Testis (tissue), 3 donors: Measurements from ENCODE around the gene RNU6-9. TPM values are rescaled to one million over a fixed set of nuclear protein-coding genes. Genes with fewer than 3 reads are reported as not detected.

Source experiments
- DNase-seq: peaks from one replicate; pipeline ENCODE4 v3.0.0-alpha.2; 2019
- H3K27ac ChIP-seq, 2 donors: fragments of 200-600 bp; sonication (generic); one replicate each; pipeline ENCODE4 v1.5.1; 2019
- H3K27me3 ChIP-seq: fragments of 200-600 bp; sonication (generic); one replicate; pipeline ENCODE4 v1.5.1; 2019
- H3K36me3 ChIP-seq: fragments of 200-600 bp; sonication (generic); one replicate; pipeline ENCODE4 v1.5.1; 2017; ENCODE audit warnings: low read depth; ENCODE audit errors: missing control alignments
- H3K4me1 ChIP-seq: fragments of 200-600 bp; sonication (generic); one replicate; pipeline ENCODE4 v1.5.1; 2019
- H3K4me3 ChIP-seq, 2 donors: fragments of 200-600 bp; sonication (generic); one replicate each; pipeline ENCODE4 v1.5.1; 2017 to 2019
- H3K9me3 ChIP-seq: fragments of 200-600 bp; sonication (generic); one replicate; pipeline ENCODE4 v1.5.1; 2017
- POLR2A ChIP-seq: fragments of 450-650 bp; IDR thresholded peaks from one replicate; pipeline ENCODE4 v1.6.1; 2017; ENCODE audit warnings: antibody characterized with exemption, mild to moderate bottlenecking, moderate library complexity
- WGBS, 2 donors: methylation state at CpG; one replicate each; pipeline ENCODE4 v1.1.5; 2018; 5-methylcytosine and 5-hydroxymethylcytosine counted together
- intact Hi-C: fragments of 100-400 bp; cut with DNase I; formaldehyde crosslinking; loops from one replicate; pipeline ENCODE4 v1.15.1; 2023; ENCODE audit warnings: low total_unique reads
- polyA plus RNA-seq: library from polyadenylated mRNA; stranded (reverse); fragments of 350-450 nt; fragmentation: Illumina TruSeq; extraction: RNeasy Lipid Tissue Mini Kit (QIAGEN cat#74804); gene quantifications from one replicate; pipeline ENCODE4 v1.2.3, GENCODE V29; 2014; ENCODE audit warnings: low read depth, low replicate concordance; ENCODE audit not compliant: insufficient read depth
- total RNA-seq, 2 donors: library from RNA; depleted of rRNA; stranded (reverse); fragments of >200 nt; gene quantifications; one replicate each; pipeline ENCODE4 v1.2.3, GENCODE V29; 2016
- TF ChIP-seq, protein P1 (sequence below), 3 experiments: fragments of 450-650 bp in 2 of 3; fragments of 200-600 bp in 1 of 3; sonication (generic) in 1 of 3; IDR thresholded peaks; one replicate each; pipeline ENCODE4 v1.5.1; 2016 to 2019; ENCODE audit warnings: antibody characterized with exemption in 3 of 3, mild to moderate bottlenecking in 2 of 3, moderate library complexity in 1 of 3

The RNU6-9 gene
- total and polyA plus RNA-seq, 3 donors from 2014 or later: not detected

DNA sequence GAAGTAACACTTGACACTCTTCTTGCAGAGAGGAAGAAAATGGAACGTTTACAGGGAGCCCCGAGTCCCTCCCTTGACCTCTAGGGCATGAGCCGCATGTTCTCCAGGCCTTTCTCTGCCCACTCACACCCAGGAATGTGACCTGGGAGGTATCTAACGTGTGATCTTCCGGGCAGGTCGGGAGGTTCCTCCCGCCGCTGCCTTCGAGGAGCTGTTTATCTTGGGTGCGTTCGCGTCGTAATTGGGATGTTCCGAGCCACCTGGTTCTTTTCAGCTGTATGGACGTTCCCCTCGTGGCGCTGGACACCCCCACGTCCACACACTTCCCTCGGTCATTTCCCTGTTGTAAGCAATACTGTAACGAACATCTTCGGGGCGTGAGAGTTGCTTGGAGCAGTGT is 46.2 kb downstream of the RNU6-9 start:
- no peak for TF ChIP-seq POLR2A
- TF ChIP-seq, protein P1, sequence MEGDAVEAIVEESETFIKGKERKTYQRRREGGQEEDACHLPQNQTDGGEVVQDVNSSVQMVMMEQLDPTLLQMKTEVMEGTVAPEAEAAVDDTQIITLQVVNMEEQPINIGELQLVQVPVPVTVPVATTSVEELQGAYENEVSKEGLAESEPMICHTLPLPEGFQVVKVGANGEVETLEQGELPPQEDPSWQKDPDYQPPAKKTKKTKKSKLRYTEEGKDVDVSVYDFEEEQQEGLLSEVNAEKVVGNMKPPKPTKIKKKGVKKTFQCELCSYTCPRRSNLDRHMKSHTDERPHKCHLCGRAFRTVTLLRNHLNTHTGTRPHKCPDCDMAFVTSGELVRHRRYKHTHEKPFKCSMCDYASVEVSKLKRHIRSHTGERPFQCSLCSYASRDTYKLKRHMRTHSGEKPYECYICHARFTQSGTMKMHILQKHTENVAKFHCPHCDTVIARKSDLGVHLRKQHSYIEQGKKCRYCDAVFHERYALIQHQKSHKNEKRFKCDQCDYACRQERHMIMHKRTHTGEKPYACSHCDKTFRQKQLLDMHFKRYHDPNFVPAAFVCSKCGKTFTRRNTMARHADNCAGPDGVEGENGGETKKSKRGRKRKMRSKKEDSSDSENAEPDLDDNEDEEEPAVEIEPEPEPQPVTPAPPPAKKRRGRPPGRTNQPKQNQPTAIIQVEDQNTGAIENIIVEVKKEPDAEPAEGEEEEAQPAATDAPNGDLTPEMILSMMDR (IDR thresholded peaks at IDR 0.05): no peak
- H3K9me3 ChIP-seq: no peaks in the 10 kb centered on the region
- no peaks in the 10 kb centered on the region for H3K36me3 ChIP-seq
- H3K4me3 ChIP-seq: no peak overlapping the region
- H3K4me1 ChIP-seq: peaks cover 29% of the 10 kb centered on the region
- WGBS, 2 donors: 82 to 88% methylated on average over 14 to 22 of the region's 22 CpGs
- no peak overlapping the region for H3K27ac ChIP-seq
- DNase-seq: no peak
- no peaks in the 10 kb centered on the region for H3K27me3 ChIP-seq
- intact Hi-C loops: no loop called here

DNA sequence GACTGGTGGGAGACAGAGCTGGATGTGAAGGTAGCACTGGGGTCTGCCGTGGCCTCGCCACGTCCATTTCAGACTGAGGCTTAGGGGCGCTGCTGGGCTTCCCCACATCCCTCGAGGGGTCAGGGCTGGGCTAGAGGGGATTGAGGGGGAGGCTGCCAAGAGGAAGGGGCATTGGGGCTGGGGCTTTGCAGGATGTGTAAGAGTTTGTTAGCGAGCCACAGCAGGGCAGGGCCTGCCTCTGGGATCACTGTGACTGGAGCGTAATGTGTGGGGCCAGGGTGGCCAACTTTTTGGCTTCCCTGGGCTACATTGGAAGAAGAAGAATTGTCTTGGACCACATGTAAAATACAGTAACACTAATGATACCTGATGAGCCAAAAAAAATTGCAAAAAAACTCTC is 46.6 kb downstream of the RNU6-9 start:
- Histone ChIP-seq H3K4me1 (peaks cover 26% of the 10 kb centered on the region), H3K27me3 (no peaks in the 10 kb centered on the region), H3K4me3 (no peak overlapping the region), H3K9me3 (no peaks in the 10 kb centered on the region), H3K36me3 (no peaks in the 10 kb centered on the region), H3K27ac (no peak overlapping the region)
- intact Hi-C loops: no loop called here
- DNase-seq: no peak
- TF ChIP-seq POLR2A: no peak
- WGBS, 2 donors: 91 to 97% methylated on average over 6 to 7 of the region's 7 CpGs

DNA sequence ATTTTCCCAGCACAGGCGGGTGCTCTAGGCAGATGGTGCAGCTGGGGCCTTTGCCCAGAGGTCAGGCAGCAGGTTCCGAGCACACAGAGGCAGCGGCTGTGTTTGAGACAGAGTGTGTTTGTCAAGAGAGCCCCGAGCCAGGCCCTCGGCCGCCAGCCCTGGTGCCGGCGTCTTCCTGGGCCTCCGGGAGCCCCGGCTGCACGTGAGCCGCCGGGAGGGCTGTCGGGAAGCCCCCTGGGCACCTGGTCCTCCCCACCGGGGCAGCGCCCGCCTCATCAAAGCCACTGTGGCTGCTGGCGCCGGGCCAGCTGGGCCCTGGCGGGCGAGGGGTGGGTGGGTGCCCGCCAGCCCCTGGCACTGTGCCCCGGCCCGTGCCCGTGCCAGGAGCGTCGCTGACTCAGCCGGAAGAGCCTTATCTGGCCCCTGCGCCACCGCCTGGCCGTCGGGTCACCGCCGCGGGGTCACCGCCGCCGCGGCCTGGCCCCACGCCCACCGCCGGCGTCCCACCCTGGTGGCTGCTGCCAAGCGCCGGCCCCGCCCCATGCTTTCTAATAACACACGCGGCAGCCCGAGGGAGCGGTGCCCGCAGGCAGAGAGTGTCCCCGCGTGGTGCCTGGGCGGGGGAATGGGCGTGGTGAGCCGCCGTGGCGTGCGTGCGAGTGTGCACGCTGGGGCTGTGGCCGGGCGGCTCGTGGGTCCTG is 47.5 kb downstream of the RNU6-9 start:
- H3K27ac ChIP-seq: peak overlapping the region; percentile 64 to 77
- TF ChIP-seq, protein P1 (IDR thresholded peaks at IDR 0.05): no peak
- no peak for TF ChIP-seq POLR2A
- intact Hi-C loops: no loop called here
- H3K4me1 ChIP-seq: peaks cover 18% of the 10 kb centered on the region
- no peak overlapping the region for H3K4me3 ChIP-seq
- H3K9me3 ChIP-seq: no peaks in the 10 kb centered on the region
- H3K36me3 ChIP-seq: no peaks in the 10 kb centered on the region
- no peaks in the 10 kb centered on the region for H3K27me3 ChIP-seq
- 43 to 46% methylated on average over 17 to 58 of the region's 64 CpGs for WGBS, 2 donors
- peak; percentile 81 for DNase-seq

GRCh38 chr19:941292-942132 is 48.2 kb downstream of the RNU6-9 start:
- Histone ChIP-seq H3K4me1 (peaks cover 18% of the 10 kb centered on the region), H3K27me3 (no peaks in the 10 kb centered on the region), H3K4me3 (no peak overlapping the region), H3K36me3 (no peaks in the 10 kb centered on the region), H3K27ac (peak overlapping the region in 1 of 2 donors; percentile 31), H3K9me3 (no peaks in the 10 kb centered on the region)
- TF ChIP-seq POLR2A: no peak
- TF ChIP-seq, protein P1 (IDR thresholded peaks at IDR 0.05): no peak
- DNase-seq: no peak
- WGBS, 2 donors: 82 to 86% methylated on average over 12 to 45 of the region's 45 CpGs
- intact Hi-C loops: no loop called here

DNA sequence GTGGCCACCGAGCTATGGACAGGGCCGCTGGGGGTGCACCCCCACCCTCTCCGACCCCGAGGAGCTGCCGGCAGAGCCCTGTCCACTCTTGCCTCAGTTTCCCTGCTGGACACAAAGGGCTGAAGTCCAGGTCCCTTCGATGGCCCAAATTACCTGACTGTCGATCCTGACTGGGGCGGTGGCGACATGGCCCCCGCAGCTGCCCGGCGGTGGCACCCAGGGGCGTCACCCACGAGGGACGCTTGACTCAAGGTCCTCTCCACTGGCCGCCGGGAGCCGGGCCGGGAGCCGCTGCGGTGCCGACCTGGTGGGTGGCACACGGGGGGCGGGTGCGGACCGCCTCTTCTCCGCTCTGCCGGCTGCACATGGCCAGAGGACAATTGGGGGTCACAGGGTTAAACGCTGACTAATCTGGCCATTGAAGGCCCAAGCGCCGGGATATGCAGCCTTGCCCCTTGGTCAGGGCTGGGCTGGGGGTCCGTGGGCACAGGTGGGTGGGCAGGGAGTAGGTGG is 48.9 kb downstream of the RNU6-9 start:
- Histone ChIP-seq H3K36me3 (no peaks in the 10 kb centered on the region), H3K27me3 (no peaks in the 10 kb centered on the region), H3K9me3 (no peaks in the 10 kb centered on the region), H3K4me1 (peaks cover 18% of the 10 kb centered on the region), H3K4me3 (no peak overlapping the region), H3K27ac (no peak overlapping the region)
- WGBS, 2 donors: 94 to 100% methylated on average over 1 to 32 of the region's 32 CpGs
- no peak for DNase-seq
- TF ChIP-seq POLR2A: no peak
- TF ChIP-seq, protein P1 (IDR thresholded peaks at IDR 0.05): no peak
- intact Hi-C loops: no loop called here
